Measurements from ENCODE around the gene SLC25A14. TPM values are rescaled to one million over a fixed set of nuclear protein-coding genes. Genes with fewer than 3 reads are reported as not detected.
"Not testable (repeated sequence)": the region's sequence is repeated elsewhere in the genome, so short reads cannot be mapped to it uniquely, and the experiment has no call there.

SLC25A14 gene, protein sequence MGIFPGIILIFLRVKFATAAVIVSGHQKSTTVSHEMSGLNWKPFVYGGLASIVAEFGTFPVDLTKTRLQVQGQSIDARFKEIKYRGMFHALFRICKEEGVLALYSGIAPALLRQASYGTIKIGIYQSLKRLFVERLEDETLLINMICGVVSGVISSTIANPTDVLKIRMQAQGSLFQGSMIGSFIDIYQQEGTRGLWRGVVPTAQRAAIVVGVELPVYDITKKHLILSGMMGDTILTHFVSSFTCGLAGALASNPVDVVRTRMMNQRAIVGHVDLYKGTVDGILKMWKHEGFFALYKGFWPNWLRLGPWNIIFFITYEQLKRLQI
- total RNA-seq, result 5.6 TPM
- long read RNA-seq, partial matches to known transcripts, result 1 of 18 reads
- long read RNA-seq, other reads (novel, unspliced or antisense), result 12 of 18 reads

DNA sequence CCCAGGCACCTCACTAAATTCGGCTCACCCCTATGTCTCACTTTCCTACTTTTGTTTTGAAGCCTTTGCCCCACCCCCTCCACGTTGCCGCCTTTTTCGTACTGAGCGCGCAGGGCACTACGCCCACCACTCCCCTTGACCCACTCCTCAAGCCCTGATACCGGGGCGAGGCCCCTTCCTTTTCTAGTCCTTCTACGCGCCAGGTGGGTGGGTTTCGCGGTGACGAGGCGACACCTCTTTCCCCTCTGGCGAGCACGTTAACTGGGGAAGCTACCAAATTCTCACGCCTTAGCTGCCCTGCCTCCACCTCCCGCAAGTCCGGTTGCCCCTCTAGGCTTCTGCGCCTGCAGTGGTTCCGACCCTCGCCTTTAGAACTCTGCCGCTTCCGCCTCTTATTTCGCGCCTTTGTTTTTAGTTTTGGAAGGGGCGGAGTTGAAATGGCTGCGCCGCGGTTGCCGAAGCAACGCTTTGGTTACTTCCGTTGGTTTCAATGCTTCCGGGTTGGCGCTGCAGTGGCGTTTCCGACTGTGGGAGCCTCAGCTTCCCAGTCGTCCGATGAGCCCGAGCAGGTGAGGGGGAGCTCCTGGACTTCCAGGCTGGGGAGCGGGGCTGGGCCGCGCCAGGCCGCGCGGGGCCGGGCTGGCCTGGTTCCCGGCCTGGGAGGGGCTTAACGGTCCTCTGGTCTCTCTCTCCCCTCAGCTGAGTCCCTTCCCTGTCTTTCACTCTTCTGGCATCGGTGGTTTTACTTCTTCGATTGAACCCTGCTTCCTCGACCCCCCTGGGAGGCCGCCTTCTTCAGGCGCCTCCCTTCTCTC is at the start of gene SLC25A14:
SLC25A14 (plus strand) TSS at position 512 of the 815 bp plus-strand sequence. CDS start 360 bp downstream, outside the sequence.
- DNase-seq (ENCODE audit: low spot score), result no peak

- DNase-seq (ENCODE audit: low spot score), result no peak
These were observed 44.0 kb upstream of the SLC25A14 start for GRCh38 chrX:130295519-130296296.

- DNase-seq (ENCODE audit: low spot score), result no peak
These were observed 43.4 kb upstream of the SLC25A14 start for GRCh38 chrX:130296297-130296678.

DNA sequence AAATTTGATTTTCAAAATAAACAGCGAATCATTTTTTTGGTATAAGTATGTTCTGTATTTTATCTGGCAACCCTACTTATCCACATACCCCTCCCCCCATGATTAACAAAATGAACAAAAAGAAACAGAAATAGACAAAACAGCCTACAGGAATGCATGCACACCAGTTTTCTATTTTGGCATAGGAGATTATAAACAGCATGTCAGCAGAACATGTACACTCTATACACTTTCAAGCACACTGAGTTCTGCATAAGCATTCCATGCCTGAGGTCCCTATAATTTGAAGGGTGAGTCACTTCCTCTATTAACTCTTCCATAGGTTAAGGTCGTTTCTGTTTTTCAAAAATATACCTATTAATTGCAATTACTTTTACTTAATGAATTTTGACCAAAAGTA is 43.0 kb upstream of the SLC25A14 start:
- DNase-seq (ENCODE audit: low spot score), result no peak

- DNase-seq (ENCODE audit: low spot score), result no peak
These were observed 40.3 kb upstream of the SLC25A14 start for GRCh38 chrX:130299279-130300009.

- DNase-seq (ENCODE audit: low spot score), result no peak
These were observed 39.8 kb upstream of the SLC25A14 start for GRCh38 chrX:130300010-130300282.

GRCh38 chrX:130301405-130301804 is 38.3 kb upstream of the SLC25A14 start:
- DNase-seq (ENCODE audit: low spot score), result no peak

DNA sequence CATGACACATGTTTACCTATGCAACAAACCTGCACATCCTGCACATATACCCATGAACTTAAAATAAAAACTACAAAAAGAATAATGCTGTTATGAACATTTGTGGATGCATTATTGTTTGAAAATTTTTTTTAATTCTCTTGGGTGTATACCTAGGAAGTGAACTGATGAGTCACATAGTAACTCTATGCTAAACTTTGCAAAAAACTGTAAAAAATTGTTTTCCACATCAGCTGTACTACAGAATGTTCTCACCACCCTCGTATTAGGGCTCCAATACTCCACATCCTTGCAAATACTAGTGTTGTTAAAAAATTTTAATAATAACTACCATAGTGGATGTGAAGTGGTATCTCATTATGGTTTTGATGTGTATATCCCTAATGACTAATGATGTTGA is 37.7 kb upstream of the SLC25A14 start:
- DNase-seq (ENCODE audit: low spot score), result no peak

DNA sequence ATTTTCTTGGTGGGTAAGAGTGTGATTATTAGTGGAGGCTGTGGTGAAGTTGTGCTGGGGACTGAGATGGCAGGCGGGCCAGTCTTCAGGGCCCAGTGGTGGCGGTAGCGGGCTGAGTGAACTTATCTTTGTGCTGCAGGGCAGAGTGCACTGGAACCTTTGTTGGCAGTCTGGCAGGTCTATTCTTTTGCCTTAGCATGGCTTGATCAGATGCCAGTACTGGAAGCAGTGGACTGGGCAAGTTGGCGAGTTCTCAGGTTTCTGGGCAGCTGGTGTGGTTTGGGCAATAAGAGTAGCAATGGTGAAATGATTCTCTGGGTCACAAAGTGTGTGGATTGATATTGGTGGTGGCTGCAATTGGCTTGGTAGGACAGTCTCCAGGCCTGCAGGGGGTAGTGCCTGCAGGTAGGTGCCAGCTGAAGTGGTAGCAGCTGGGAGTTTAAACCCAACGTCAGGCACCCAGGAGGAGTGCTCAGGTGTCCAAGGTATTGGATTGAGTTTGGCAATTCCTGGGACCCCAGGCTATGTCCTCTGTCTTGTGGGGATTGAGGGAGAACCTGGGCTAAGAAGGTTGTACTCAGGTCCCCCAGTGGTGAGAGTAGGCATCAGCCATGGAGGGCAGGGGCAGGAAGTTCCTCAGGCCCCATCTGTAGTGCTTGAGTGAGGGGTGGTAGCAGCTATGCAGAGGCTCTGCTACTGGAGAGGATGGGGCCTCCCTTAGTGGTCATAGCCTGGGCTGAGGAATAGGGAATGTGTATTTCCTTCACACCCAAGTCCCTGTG is 34.9 kb upstream of the SLC25A14 start:
- no peak for DNase-seq (ENCODE audit: low spot score)

DNA sequence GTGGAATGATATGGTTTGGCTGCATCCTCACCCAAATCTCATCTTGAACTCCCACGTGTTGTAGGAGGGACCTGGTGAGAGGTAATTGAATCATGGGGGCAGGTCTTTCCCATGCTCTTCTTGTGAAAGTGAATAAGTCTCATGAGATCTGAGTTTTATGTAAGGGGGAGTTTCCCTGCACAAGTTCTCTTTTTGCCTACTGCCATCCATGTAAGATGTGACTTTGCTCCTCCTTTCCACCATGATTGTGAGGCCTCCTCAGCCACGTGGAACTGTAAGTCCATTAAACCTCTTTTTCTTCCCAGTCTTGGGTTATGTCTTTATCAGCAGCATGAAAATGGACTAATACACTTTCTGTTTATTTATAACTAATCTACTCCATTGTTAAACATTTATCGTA is 19.8 kb upstream of the SLC25A14 start:
- DNase-seq (ENCODE audit: low spot score), result not testable (repeated sequence)

DNA sequence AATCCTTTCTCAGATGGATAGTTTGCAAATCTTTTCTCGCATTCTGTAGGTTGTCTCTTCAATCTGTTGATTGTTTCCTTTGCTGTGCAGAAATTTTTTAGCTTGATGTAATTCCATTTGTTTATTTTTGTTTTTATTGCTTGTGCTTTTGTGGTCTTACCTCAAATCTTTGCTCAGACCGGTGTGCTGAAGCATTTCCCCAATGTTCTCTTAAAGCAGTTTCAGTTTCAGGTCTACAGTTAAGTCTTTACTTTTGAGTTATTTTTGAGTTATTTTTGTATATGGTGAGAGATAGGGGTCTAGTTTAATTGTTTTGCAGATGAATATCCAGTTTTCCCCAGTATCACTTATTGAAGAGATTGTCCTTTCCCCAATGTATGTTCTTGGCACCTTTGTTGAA is 18.2 kb upstream of the SLC25A14 start:
- no peak for DNase-seq (ENCODE audit: low spot score)

DNA sequence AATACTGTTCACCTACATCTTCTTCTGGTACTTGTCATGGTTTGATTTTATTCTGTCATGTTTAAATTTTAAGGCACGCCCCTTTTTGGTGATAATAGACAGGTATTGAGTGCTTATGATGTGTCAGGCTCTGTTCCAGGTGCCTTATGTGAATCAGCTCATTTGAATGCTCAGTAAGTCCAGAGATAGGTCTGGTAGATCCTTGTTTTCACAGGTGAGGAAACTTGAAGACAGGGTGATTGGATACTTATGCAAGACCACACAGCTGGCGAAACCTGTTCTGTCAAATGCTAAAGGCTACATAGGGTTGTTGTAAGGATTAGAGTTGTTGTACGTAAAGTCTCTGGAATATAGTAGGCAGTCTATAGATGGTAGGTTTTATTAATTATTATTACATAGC is 9.6 kb upstream of the SLC25A14 start:
- DNase-seq (ENCODE audit: low spot score), result no peak

DNA sequence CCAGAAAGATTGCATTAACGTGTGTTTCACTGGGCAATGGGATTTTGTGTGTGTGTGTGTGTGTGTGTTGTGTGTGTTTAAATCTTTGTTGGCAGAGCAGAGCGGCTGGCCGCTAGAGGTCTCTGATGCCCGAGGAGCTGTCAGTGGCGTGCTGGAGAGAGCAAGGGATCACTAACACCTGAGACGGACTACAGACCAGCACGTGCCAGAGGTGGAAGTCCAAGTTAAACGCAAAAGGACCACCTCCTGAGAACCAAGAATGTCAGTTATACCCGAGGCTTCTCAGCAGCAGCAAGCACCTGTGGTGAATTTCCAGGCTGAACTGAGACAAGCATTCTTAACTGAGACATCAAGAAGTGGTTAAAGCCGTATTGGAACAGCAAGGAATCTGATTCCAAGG is 9.0 kb upstream of the SLC25A14 start:
- no peak for DNase-seq (ENCODE audit: low spot score)

DNA sequence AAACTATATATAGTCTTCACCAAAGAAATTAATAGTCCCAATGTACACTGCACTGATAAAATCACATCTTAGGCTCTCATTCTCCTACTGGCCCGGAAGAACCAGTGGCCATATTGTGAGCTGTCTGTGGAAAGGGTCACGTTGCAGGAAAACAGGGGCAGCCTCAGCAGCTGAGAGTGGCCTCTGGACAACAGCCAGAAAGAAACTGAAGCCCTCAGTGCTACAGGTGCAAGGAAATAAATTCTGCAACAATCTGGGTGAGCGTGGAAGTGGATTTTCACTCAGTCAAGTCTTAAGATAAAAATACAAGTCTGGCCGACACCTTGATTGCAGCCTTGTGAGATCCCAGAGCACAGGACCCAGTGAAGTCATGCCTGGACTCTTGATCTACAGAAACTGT is 3.2 kb upstream of the SLC25A14 start:
- no peak for DNase-seq (ENCODE audit: low spot score)

DNA sequence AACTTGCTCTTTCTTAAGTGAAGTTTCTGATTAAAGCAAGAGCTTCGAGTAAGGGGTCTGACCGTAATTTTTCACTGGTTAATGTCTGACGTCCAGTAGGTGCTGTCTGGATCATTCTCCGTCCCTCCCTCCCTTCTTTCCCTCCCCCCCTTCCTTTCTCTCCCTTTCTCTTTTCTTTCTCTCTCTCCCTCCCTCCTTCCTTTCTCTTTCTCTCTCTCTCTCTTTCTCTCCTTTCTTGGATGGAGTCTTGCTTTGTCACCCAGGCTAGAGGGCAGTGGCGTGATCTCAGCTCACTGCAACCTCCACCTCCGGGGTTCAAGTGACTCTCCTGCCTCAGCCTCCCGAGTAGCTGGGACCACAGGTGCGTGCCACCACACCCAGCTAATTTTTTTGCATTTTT is 850 bp upstream of the SLC25A14 start:
- DNase-seq (ENCODE audit: low spot score), result not testable (repeated sequence)

DNA sequence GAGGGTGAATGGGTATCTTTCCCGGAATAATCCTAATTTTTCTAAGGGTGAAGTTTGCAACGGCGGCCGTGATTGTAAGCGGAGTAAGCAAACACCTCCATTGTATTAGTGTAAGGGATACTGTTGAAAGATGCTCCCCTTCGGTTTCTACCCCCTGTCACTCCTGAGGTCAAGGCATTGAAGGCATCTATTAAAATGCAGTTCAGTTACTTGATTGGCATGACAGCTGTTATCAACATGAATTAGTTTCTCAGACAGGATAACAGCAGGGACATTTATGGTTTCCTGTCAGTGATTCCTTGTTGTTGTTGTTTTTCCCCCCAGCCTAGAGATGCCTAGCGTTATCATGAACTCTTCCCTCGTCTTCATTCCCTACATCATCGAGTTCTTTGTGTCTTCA is 552 bp downstream of the SLC25A14 start:
- DNase-seq (ENCODE audit: low spot score), result no peak

GRCh38 chrX:130343411-130343810 is 3.7 kb downstream of the SLC25A14 start:
- DNase-seq (ENCODE audit: low spot score), result no peak

GRCh38 chrX:130347321-130347720 is 7.6 kb downstream of the SLC25A14 start:
- DNase-seq (ENCODE audit: low spot score), result no peak

DNA sequence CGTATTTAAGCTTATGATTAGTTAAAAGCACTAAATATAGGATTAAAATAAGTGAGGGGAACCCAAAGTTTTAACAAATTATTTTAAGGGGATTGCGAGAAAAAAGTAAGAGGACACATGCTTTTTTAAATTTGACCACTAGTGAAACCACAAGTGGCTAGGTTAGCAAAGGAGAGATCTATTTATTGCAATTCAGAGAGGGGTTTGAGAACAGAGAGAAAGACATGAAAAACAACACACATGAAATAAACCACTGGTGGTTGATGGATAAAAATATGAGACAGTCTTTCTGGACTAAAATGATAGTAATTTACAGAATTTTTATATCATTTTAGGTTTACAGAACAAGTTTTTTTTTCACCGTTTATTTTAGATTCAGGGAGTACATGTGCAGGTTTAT is 11.8 kb downstream of the SLC25A14 start:
- DNase-seq (ENCODE audit: low spot score), result no peak

DNA sequence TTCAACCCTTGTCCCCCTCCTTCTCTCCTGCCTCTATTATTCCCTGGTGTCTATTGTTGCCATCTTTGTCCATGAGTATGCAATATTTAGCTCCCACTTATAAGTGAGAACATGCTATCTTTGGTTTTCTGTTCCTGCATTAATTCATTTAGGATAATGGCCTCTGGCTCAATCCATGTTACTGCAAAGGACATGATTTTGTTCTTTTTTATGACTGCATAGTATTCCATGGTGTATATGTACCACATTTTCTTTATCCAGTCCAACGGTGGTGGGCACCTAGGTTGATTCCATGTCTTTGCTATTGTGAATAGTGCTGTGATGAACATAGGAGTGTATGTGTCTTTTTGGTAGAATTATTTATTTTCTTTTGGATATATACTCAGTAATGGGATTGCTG is 12.3 kb downstream of the SLC25A14 start:
- DNase-seq (ENCODE audit: low spot score), result not testable (repeated sequence)
